ENCODE data around the gene TAF6L. TPM values are rescaled to one million over a fixed set of nuclear protein-coding genes. Genes with fewer than 3 reads are reported as not detected.
A peak's percentile ranks its signal among the peaks of the same experiment; 100 is the strongest.

TAF6L gene
- total and polyA plus RNA-seq, 9 of the 15 experiments (the other 6 are each of a cell fraction or from before 2014, with no cell fraction given) = 0.04 to 45.5 (median 20.8) TPM

DNA sequence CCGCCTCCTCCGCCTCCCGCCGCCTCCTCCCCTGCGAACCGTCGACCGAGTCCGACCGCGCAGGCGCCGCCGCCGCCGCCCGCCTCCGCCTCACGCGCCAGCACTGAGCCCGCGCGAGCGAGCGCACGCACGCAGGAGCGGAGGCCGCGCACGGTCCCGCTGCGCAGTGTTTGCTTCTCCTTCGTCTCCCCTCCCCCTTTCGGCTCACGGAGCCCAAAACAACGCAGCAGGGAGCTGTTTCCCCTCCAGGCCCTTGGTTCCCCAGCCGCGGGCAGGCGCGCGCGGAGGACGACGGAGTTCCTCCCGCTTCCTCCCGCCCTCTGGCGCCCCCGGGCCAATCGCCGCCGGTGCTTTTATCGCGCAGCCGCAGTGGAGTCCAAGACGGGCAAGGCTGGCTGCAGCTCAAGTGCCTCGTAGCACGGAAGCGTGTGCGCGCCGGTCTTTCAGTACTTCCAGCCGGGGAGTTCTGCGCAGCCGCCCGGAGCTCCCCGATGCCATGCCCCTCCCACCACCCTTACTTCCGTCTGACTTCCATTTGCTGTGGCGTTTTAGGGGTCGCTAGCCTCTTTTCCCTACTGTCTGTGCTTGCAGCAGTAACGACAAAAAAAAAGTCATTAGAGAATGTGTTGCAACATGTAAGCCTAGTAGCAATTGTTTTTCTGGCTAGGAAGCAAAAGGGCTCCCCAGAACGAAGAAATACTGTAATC is 43.9 kb upstream of the TAF6L start, which contains the start of gene HNRNPUL2:
TSS of gene HNRNPUL2 (minus strand) at position 293 of the 707 bp plus-strand sequence. CDS start 301 bp downstream, outside the sequence.
- Histone ChIP-seq H3K4me1 (replicated peaks in 1 of 2; ENCODE audit: control insufficient read depth in 2 of 2, insufficient read depth in 2 of 2, low read length in 2 of 2) (peaks cover 13 to 19% of the 10 kb centered on the region in 2 experiments; a peak in 4 of 5 replicates), H3K4me3 (peak within 1 kb of the TSS; percentile 90), H3K9me3 (replicated peaks; ENCODE audit: control insufficient read depth, insufficient read depth, low read depth, low read length) (no peaks in the 10 kb centered on the region), H3K9ac (ENCODE audit: insufficient read depth in 1 of 2, low read depth in 2 of 2, low read length in 2 of 2) (peak within 1 kb of the TSS; percentile 98 to 100), H3K79me2 (ENCODE audit: control insufficient read depth, insufficient read depth, low read length) (peaks cover 75% of the 10 kb centered on the region), H3K4me2 (ENCODE audit: insufficient read depth, low read length) (peak within 1 kb of the TSS; percentile 100), H3K27me3 (ENCODE audit: control insufficient read depth in 2 of 2, insufficient read depth in 2 of 2, low read length in 2 of 2) (no peaks in the 10 kb centered on the region), H2AFZ (ENCODE audit: low read depth, low read length) (peak within 1 kb of the TSS; percentile 100), H3K36me3 (ENCODE audit: control insufficient read depth, insufficient read depth, low read length) (peaks cover 51% of the 10 kb centered on the region), H3K9me1 (ENCODE audit: control insufficient read depth, insufficient read depth, low read length) (no peaks in the 10 kb centered on the region), H4K20me1 (replicated peaks; ENCODE audit: control insufficient read depth, insufficient read depth, low read length) (peaks cover 6% of the 10 kb centered on the region; the same call in 1 of the 2 replicates), H3K27ac (ENCODE audit: extremely low read depth, low read depth, low read length) (peak within 1 kb of the TSS; percentile 99)
- peak; percentile 90 for ATAC-seq
- CTCF ChIA-PET (ENCODE audit: low intra/inter-chr PET ratio) = interaction anchor here (0.7 to 1.1 kb wide), 2 partner anchors 34 to 60 kb away, joined by 3 to 4 read pairs; partner anchors contain the start of genes POLR2G and TMEM179B
- WGBS (ENCODE audit: insufficient coverage, low coverage, missing lambda C conversion rate) = under 1% methylated on average over 47 of the region's 72 CpGs
- intact Hi-C loops (cut with micrococcal nuclease) = loop anchor here (1.0 to 10.0 kb wide), 7 partner anchors 21 to 135 kb away; partner anchors contain the start of genes BSCL2, GNG3, POLR2G and TMEM179B
- BruUV-seq (replicated peaks) = no TSS peak
- in situ Hi-C loops (cut with MboI) = no loop called here
- FAIRE-seq = peak; percentile 89
- POLR2A ChIA-PET = interaction anchor here (0.5 to 4.5 kb wide), 33 partner anchors 9 to 269 kb away, joined by 3 to 31 read pairs (median 4); partner anchors contain the start of genes AHNAK, BSCL2, C11orf98 and CSKMT
- peak; percentile 94 to 99 (median 96) for DNase-seq (ENCODE audit: extremely low read depth in 1 of 4, low spot score in 3 of 4)
- TF ChIP-seq MCM7 (IDR thresholded peaks at IDR 0.05) (no peak), MEF2D (tag; conservative IDR thresholded peaks at IDR 0.05; ENCODE audit: low read depth) (no peak), LEF1 (IDR thresholded peaks at IDR 0.05) (no peak), ZNF253 (CRISPR knock-in tag; conservative IDR thresholded peaks at IDR 0.05) (no peak), HNRNPLL (IDR thresholded peaks at IDR 0.05; ENCODE audit: low read depth, low read length, poor library complexity, severe bottlenecking) (peak; percentile 77), TAF1 (IDR thresholded peaks at IDR 0.05; ENCODE audit: control insufficient read depth, extremely low read depth, insufficient read depth, low read length, severe bottlenecking) (peak; percentile 73), CHCHD3 (CRISPR knock-in tag; IDR thresholded peaks at IDR 0.05) (no peak; the same call in 1 of the 2 replicates), ZFX (CRISPR knock-in tag; IDR thresholded peaks at IDR 0.05) (peak; percentile 90), ZBTB7A (IDR thresholded peaks at IDR 0.05; ENCODE audit: borderline replicate concordance, control insufficient read depth, low read depth, low read length) (peak; percentile 58; the same call in 1 of the 2 replicates), TAF9B (IDR thresholded peaks at IDR 0.05; ENCODE audit: partially characterized antibody) (peak; percentile 33), CREM (IDR thresholded peaks at IDR 0.05; ENCODE audit: low read depth) (peak; percentile 52; the same call in 1 of the 2 replicates)
- TF ChIP-seq, protein P1, sequence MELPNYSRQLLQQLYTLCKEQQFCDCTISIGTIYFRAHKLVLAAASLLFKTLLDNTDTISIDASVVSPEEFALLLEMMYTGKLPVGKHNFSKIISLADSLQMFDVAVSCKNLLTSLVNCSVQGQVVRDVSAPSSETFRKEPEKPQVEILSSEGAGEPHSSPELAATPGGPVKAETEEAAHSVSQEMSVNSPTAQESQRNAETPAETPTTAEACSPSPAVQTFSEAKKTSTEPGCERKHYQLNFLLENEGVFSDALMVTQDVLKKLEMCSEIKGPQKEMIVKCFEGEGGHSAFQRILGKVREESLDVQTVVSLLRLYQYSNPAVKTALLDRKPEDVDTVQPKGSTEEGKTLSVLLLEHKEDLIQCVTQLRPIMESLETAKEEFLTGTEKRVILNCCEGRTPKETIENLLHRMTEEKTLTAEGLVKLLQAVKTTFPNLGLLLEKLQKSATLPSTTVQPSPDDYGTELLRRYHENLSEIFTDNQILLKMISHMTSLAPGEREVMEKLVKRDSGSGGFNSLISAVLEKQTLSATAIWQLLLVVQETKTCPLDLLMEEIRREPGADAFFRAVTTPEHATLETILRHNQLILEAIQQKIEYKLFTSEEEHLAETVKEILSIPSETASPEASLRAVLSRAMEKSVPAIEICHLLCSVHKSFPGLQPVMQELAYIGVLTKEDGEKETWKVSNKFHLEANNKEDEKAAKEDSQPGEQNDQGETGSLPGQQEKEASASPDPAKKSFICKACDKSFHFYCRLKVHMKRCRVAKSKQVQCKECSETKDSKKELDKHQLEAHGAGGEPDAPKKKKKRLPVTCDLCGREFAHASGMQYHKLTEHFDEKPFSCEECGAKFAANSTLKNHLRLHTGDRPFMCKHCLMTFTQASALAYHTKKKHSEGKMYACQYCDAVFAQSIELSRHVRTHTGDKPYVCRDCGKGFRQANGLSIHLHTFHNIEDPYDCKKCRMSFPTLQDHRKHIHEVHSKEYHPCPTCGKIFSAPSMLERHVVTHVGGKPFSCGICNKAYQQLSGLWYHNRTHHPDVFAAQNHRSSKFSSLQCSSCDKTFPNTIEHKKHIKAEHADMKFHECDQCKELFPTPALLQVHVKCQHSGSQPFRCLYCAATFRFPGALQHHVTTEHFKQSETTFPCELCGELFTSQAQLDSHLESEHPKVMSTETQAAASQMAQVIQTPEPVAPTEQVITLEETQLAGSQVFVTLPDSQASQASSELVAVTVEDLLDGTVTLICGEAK (IDR thresholded peaks at IDR 0.05) = peak; percentile 26
- TF ChIP-seq, protein P1 (CRISPR knock-in tag; IDR thresholded peaks at IDR 0.05) = no peak
